Hippocampal formation (tissue), 2 donors: ENCODE measurements around the gene TSC2.

Experiments used
- DNase-seq, 2 donors: peaks; one replicate each; lab custom pipeline; 2025; lab: John Stamatoyannopoulos, UW

TSC2 gene

DNA sequence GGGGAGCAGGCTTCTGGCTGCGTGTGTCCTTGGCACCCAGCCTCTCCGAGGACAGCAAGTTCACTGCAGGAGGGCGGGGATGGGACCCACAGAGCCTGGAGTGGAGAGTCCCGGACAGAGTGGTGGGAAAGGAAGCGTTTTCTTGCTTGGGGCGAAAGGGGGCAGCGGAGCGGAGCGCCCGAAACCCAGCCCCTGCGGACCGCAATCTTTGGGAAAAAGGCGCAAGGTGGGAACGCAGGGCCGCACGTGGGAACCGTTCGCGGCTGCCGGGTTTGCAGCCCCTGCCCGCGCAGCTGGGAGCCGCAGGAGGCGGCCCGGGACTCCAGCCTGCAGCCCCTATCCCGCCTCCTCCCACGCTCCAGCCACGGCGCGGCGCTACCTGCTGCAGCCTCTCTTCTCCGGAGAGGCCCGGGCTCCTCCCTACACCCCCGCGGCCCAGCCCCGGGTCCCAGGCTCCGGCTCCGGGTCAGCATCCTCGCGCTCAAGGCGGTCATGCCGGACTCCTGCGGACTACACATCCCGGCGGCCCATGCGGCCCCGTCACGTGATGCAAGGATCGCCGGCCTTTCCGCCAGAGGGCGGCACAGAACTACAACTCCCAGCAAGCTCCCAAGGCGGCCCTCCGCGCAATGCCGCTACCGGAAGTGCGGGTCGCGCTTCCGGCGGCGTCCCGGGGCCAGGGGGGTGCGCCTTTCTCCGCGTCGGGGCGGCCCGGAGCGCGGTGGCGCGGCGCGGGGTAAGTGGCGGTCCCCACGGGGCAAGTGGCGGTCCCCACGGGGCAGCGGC is at the start of gene TSC2, which contains the start of gene NTHL1:
TSC2 (plus strand) TSS at position 656 of the 786 bp plus-strand sequence. CDS start 631 bp downstream, outside the sequence.
NTHL1 (minus strand) TSS at position 505 of the 786 bp plus-strand sequence; CDS start at position 494, 11 bp downstream.
- peak; percentile 95 for DNase-seq

DNA sequence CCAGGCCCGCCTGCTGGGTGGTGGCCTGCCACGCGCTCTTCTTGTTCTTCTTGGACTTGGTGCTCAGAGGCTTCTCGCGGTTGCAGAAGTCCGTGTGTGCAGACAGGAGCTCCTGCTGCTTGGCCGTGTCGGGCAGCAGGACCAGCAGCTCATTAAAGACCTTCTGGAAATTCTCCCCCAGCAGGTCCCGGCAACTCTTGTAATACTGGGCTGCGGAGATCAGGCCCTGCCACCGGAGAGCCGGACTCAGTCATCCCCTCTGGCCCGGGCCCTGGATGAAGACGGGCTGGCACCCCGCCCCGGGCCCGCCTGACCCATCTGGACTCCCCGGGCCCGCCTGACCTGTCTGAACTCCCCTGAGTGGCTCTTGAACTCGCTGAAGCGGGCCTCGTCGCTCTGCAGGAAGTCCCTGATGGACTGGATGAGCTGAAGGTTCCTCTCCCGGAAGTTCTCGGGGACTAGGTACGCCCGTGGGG is 49.4 kb upstream of the TSC2 start:
- DNase-seq, result no peak

DNA sequence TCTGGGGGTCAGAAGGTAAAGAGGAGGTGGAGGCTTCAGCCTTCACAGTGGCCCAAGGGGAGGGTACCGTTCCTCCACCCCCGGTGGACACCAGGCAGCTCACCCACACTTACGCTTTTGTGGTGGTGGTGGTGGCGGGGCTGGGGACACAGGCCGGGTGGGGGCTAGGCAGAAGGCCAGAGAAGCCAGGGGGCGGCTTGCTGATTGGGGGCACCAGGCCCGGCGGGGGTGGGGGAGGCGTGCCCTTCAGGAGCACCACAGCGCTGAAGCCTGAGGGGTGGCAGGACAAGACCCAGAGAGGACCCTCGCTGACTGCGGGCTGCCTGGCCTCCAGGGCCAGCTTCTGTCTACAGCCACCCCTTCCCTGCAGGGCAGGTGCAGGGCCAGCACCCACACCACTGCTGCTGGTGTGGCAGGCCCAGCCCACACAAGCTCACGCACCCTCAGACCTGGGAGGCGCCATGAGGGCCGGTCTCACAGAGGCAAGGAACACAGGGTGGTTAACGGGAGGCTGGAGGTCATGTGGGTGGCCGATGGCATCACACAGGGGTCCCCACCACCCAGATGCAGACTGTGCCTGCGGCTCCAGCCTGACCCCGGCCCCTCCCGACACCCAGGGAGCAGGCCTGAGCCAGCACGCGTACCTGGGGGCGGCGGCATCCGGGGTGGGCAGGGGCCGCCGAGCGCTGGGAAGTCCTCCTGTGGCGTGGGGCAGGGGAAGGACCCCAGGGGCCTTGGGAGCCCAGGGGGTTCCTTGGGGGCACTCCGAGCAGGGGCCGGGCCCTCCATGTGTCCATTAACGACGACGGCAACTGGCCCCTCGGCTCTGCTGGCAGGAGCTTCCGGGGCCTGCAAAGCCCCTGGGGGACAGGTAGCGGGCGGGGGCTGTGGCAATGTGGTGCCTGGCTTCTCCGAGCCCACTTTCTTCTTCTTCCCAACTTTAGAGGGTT is 48.7 kb upstream of the TSC2 start:
- no peak for DNase-seq

DNA sequence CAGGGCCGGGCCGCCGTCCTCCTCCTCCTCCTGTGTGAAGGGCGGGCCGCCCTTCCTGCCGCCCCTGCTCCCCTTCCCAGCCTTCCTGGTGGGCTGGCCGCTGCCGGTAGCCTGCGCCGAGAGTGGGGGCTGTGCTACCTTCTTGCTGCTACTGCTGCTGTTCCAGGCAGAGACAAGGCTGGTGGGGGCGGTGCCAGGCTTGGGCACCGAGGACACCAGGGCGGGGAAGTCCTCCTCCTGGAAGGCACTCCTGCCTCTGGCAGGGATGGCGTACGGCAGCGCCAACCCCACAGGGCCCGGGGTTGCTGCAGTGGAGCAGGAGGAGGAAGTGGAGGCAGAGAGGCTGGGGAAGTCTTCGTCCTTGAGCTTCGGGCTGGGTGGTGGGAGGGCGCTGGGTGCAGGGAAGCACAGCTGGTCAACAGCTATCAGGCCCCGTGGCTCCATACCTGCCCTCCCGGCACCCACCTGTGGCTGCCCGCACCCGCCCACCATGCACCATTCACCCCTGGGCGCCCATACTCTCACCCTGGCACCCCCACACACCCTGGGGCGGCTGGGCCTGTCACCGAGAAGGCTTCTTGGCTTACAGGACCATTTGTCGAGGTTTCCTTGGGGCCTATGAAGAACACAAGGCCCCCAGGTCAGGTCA is 47.8 kb upstream of the TSC2 start:
- no peak for DNase-seq

DNA sequence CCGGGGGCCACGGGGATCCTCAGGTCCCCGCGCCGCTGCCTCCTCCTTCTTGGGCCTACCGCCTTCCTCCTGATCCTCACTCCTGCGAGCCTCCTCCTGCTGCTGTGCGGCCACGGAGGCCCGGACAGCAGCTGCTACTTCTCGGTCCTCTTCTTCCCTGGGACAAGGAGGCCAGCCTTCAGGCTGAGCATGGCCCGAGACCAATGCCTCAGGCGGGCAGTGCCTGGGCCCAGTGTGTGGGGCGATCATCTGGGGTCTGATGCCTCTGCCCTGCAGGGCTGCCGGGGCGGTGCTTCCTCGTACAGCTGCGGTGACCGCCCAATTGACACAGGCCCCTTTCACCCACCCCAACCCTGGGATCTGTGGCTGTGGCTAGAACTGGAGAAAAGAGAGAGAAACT is 46.8 kb upstream of the TSC2 start:
- DNase-seq, result no peak

DNA sequence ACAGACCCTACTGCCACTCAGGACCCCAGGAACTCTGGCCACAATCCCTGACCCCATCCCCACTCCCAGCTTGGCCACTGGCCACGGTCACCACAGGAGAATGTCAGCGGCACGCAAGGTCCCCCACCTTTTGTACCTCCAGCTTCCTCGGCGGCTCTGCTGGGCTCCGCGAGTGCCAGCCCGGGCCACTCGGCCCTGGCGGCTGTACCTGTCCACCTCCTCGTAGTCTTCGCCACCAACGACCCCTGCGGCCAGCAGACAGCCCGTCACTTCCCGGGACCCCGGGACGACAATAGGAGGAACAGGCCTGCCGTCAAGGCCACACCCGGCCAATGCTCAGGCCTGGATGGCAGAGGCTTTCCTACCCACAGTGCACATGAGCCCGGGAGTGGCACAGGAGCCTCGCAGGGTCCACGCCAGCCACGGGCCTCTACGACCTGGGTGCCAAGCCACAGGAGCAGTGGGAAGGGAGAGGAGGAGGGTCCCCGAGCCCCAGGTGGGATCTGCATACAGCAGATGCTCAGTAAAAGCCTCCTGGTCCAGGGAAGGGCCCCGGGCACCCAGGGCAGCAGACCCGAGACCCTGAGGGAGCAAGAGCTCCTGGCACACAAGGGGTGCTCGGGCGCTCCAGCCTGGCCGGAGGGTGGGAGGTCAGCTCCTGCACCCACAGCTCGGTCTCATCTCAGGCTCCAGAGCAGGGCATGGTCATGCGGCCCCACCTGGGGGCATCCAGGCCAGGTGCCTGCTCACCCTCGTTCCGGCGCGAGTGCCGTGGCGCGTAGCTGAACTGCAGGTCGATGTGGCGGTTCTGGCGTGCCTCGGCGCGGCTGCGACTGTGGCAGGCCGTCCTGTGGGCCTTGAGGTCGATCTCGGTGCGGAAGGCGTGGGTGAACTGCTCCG is 46.1 kb upstream of the TSC2 start:
- no peak for DNase-seq

DNA sequence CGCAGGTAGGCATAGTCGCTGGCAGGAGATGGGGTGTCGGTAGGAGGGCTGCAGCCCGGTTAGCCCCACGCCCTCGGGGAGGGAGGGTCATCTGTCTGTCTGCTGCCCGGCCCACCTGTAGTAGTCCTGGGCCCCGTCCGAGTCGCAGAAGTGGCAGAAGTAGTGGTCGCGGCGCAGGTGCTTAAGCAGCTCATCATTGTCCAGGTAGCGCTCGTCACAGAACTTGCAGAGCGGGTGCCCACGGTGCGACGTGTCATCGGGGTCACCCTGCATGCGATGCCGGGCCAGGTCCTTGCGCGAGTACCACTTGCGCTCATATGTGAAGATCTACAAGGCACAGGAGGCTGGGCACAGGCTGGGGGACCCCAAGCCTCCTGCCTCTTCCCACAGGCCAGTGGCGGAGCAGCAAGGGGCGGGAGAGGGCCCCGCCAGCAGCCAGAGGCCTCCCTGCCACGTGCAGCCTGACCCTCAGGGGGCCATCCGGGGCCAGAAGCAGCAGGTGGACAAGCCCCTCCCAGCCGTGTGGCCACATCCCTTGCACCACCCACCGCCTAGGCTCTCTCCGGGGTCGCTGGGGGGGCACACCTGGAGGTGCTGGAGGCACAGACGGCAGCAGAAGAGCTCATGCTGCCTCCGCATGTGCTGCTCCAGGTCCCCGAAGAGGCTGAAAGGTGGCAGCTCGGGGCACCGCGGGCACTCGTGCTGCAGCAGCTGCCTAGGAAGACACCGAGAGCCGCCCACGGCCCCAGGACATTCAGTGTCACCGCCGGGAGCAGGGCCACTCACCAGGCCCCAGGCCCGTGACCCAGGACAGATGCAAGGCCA is 45.2 kb upstream of the TSC2 start:
- no peak for DNase-seq

DNA sequence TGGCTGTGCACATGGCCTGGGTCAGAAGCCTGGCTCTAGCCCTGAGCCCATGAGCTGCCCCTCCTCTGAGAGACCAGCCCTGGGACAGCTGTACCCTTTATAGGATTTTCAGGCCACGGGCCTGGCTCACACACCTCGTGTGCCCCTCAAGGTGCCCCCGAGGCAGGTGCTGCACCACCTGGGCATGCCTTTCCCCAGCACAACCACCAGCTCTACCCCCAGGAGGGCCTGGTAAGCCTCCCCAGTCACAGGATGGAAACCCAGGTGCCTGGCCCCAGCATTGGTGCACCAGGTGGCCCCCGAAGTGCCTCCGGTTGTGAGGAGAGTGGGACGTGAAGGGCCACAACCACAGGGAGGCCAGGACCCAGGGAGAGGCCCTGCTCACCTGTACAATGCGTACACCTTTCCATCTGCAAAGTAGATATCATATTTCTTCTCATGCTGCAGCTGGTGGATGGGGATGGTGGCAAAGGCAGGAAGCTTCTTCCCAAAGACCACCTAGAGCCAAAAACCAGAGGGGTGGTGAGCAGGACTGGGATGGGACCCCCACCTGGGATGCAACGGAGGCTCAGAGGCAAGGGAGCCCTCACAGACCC is 44.5 kb upstream of the TSC2 start:
- no peak for DNase-seq

DNA sequence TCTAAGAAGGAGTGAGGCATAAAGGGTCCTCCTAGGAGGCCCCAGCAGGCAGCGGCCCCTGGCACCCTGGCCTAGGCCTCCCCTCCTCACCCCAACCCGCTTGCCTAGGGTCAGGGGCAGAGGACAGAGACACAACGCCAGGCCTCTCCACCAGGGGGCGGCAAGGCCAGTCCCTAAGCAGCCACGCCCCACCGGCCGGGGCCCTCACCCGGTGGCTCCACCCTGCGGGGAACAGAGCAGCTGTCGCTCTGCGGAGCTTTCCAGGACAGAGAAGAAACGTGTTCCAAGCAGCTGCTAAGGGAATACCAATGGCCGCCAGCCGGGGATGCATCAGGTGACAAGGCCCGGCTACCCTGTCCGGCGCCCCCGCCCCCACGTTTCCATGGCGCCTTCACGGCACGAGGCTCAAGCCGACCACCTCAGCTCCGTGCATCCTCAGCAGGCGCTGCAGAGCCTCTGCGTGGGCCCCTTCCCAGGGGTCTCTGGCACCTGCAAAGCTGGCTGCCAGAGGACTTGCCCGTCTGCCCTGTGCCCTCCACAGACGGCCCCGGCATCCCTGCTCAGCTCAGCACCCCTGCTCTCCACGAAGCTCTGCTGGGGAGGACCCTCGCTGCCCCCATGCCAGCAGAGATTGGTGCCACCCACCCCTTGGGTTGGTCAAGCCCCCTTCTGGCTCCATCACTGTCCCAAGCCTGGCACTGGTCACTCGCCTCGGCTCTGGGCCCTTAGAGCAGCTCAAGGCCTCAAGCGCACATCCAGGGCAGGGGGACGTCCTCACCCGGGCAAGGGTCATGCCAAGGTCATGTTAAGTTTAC is 43.8 kb upstream of the TSC2 start:
- DNase-seq, result peak; percentile 34 to 52

DNA sequence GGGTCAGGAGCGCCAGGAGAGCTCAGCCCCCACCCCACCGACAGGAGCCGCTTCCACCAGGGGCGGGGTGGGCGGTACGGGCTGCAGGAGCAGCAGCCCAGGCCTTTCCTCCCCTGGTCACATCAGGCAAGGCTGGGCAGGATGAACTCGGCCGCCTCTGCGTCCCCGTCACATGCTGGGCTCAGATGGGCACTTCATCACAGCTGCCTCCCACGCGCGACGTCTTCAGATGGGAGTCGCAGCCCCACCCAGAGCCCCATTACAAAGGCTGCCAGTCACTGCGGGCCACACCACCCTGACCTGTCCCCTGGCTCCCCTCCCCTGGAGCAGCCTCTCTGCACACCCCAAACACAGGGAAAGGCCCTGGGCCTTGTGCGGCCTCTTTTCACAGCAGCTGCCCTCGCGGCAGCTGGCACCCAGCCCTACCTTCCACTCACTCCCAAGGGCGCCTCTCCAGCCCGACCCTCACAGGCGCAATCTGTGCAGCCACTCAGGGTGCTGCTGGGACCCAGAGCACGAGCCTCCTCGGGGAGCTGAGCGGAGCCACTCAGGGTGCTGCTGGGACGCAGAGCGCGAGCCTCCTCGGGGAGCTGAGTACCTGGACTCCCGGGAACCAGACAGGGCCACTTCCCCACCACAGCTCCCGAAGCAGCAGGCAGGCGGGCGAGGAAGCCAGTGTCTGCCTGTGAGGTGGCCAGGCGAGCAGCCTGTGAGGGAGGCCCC is 42.8 kb upstream of the TSC2 start:
- no peak for DNase-seq

DNA sequence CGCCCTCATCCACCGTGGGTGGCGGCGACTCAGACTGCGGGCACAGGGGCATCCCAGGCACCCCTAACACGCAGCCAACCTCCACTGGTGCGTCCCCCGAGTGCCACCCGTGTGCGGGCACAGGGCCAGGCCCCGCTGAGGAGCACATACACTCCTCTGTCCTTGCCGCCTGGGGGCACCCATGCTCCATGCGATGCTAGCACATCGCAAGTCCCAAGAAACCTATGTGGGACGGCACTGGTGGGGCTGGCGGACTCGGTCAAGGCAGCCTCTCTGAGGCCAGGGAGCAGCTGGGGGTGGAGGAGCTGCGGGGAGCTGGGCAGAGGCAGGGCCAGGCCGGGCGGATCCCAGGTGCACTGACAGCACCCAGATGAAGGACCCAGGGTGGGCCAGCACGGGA is 42.1 kb upstream of the TSC2 start:
- DNase-seq, result peak in 1 of 2 donors; percentile 19

DNA sequence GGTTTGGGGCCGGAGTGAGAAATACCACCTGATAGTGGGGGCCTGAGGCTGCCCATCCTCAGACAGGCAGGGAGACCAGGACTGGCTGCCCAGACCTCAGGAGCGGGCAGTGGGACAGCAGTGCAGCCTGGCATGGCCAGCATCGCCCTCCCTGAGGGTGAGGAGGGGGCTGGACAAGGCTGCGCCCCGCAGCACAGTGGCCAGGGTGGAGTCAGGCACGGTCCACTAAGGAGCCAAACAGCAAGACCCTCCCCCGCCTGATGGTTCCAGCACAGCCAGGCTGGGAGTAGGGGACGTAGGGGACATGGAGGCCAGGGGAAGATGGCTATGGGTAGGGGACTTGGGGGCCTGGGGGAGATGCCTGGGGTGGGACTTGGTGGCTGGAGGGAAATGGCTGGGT is 41.5 kb upstream of the TSC2 start:
- no peak for DNase-seq

DNA sequence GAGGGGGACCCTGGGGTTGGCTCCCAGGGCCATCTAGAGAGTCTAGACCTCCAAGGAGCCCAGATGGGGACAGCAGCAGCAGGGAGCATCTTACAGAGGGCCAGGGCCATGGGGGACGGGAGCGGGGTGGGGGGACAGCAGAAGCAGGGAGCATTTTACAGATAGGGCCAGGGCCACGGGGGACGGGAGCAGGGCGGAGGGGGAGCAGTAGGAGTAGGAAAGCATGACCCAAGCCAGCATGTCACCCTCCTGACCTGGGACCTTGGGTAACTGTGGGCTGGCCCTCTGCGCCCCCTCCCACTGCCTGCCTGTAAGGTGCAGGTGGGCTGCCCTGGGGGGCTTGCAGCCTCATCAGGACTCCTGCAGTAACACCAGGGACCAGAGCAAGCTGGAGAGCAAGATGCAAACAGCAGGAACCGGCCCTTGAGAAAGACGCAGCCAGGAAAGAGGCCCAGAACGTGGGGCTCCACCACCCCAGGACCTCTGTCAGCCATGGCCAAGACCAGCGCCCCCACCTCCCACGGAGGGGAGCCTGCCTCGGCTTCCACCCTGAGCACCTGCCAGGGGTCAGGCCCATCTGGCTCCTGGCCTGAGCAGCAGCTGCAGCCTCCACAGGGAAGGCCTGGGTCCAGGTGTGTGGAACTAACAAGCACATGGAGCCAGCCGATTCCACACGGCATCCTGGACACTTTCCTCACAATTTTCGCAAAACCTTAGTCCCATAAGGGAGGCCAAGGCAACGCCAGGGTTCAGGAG is 40.5 kb upstream of the TSC2 start:
- DNase-seq, result no peak

DNA sequence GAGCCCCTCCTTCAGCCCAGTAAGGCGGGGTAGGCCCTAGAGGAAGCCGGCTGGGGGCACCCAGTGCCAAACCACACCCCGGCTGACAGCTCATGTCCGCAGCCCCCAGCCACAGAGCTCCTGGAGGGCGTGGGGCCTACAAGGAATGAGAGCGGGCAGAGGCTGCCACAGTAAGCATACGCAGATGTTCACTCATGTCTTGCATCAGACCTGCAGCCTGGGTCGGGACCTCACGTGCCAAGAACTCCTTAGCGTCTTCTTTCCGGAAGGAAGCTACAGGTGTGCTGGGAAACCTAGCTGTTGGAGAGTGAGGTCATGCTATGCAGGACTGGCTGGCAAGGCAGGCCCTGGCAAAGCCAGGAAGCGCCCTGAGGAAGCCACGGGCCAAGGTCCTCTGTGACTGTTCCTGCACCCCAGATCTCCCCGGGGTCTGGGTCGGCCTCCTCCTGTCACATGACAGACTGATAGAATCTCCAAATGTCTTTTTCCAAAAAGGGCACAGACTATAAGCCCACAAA is 39.7 kb upstream of the TSC2 start:
- DNase-seq, result no peak

DNA sequence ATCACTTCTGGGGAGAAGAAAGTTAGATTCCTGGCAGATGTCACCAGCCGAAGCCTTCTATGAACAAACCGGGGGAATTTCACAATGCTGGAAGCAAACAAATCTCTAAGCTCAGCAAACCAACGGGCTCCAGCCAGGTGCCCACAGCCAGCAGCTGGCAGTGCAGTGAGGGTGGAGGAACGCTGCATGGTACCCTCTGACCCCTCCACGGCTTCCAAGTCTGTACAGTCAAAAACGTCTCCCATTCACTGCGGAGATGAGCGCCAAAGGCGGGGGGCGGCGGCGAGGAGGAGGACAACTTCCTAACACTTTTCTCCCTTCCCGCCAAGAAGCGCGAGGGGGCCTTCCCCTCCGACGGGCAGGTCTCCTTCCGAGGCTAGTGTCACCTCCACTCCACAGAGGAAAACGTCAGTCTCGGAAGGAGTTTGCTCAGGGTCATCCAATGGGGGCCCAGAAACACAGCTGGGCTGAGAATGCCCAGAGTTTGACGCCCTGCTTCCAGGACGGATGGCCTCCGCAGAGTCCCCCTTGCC is 39.1 kb upstream of the TSC2 start:
- DNase-seq, result no peak

DNA sequence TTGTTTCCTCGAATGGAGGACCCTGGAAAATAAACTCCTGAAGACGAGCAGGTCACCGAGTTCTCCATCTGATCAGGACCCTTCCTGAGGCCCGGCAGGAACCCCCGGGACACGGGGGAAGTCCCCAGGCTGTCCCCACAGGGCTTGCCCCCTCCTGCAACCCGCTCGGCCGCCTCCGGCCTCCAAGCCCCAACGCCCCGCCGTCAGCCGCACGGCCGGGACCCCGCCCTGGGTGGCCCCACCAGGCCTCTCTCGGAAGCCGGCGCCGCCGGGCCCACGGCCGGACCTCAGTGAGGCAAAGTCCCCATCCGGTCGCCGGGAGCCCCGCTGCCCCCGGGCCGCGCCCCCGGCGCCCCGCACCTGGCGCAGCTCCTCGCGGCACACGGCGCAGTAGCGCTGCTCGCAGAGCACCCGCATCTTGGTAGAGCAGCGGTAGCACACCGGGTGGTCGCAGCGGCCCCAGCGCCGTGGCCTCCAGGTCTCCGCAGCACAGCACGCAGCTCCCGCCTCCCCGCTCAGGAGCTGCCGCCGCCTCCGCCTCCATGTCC is 38.5 kb upstream of the TSC2 start:
- no peak for DNase-seq
